ENCODE data around the gene DDX51.
"Not testable (repeated sequence)": the region's sequence is repeated elsewhere in the genome, so short reads cannot be mapped to it uniquely, and the experiment has no call there.

DDX51 gene

DNA sequence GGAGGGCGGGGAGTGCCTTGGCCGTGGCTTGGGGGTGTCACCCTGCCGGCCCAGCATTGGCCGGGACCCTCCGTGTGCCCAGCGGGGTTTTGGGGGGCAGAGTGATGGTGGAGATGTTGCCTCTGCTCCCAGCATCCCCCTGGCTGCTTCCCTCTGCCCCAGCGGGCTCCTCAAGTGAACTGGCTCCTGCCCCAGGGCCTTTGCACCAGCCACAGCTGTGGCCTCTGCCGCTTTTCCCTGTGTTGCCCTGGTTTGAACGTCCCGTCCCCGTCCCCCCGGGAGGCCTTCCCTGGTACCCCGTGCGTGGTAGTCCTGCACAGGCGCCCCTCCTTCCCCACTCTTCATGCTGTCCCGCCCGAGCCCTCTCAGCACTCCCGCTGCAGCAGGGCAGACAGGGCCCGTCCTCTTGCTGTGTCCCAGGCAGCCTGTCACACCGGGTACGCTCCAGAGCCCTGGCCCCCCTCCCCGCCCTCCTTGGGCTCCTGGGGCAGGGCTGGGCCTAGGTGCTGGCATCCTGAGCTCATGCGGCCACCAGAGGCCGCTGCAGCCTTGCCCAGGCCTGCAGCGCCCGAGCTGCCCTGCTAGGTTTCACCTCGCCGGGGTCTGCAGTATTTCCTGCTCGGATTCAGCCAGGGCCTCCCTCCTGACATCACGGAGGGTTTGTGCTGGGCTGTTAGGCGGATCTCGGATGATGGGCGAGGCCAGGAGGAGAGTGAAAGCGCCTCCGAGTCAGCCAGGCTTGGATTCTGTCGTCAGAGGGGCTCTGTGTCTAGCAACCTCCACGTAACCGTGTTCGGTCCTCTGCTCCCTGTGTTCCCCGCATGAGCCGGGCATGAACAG is 9.6 kb upstream of the DDX51 start:
- DNase-seq, result peak; percentile 45

DNA sequence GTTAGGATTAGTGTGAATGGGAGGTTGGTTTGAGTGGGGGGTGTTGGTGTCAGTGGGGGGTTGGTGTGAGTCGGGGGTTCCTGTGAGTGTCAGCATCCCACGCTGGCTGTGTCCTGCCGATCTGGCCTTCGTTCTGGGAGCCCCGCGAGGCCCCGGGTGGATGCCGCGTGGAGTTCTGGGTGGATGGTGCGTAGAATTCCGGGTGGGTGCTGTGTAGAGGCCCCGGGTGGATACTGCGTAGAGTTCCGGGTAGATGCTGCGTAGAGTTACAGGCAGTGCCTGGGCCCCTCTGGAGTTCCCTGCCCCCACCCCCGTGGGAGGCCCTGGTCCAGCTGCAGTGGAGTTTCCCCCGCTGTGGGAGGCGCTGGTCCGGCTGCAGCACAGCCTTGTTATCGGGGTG is 8.8 kb upstream of the DDX51 start:
- no peak for DNase-seq

DNA sequence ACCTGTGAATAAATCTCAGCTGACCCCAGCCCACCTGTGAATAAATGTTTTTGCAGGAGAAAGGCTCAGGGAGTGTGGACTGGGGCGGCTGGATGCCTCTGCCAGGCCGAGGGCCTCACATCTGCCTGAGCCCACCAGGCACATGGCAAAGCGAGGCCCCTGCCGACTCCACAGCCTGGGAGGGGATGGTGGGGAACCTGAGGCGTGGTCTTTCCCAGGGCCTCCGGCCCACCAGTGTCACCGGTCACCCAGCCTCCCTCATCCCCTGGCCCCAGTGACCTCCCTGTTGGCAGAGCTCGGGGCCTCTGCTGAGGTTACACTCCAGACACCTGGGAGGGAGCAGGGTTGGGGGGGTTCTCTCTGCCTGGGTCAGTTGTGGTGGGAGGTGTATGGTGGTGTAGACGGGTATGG is 8.3 kb upstream of the DDX51 start:
- no peak for DNase-seq

DNA sequence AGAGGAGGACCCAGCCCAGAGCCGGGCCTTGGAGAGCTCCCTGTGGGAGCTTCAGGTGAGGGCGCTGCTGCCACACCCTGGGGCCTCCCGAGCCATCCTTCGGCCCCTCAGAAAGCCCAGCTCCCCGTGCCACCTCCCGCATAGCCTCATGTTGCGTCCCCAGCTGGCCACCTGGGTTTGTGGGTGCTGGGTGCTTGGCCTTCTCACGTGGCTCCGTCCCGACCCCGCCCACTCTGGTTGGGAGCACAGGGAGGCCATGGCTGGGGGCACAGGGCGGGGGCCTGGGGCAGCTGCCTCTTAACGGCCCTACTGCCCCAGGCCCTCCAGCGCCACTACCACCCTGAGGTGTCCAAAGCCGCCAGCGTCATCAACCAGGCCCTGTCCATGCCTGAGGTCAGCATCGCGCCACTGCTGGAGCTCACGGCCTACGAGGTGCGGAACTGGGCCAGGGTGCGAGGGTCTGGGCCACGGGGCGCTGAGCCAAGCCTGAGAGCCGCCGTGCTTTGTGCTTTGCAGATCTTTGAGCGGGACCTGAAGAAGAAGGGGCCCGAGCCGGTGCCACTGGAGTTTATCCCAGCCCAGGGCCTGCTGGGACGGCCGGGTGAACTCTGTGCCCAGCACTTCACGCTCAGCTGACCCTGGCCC is 7.8 kb upstream of the DDX51 start:
- no peak for DNase-seq

DNA sequence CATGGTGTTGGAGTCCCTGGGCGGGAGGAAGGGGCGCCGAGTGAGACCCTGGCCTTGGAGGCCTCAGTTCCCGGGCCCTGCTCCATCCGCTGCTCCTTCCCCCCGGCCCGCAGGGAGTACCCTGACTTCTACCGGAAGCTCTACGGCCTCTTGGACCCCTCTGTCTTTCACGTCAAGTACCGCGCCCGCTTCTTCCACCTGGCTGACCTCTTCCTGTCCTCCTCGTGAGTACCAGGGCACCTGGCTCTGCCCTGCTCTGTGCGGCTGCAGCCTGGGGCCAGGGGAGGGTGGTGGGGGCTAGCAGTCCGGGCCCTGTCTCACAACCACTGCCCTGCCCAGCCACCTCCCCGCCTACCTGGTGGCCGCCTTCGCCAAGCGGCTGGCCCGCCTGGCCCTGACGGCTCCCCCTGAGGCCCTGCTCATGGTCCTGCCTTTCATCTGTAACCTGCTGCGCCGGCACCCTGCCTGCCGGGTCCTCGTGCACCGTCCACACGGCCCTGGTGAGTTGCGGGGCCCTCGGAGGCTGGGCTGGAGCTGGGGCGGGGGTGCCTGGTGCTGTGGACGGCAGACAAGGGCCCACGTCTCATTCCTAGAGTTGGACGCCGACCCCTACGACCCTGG is 7.1 kb upstream of the DDX51 start:
- no peak for DNase-seq

DNA sequence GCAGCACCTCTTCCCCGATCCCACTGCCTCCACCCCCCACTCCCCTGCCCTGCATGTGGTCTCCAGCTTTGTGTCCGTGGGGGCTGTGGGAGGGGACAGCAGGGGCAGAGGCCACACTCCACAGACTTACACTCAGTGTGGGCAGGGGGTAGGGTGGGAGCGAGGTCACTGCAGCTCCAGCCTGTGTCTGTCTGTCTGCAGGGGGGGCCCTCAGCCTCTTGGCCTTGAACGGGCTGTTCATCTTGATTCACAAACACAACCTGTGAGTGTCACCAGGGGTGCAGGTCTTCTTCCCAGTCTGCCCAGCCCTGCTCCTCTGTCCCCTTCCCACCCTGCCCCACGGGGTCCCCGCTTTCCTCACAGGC is 6.6 kb upstream of the DDX51 start:
- DNase-seq, result no peak

DNA sequence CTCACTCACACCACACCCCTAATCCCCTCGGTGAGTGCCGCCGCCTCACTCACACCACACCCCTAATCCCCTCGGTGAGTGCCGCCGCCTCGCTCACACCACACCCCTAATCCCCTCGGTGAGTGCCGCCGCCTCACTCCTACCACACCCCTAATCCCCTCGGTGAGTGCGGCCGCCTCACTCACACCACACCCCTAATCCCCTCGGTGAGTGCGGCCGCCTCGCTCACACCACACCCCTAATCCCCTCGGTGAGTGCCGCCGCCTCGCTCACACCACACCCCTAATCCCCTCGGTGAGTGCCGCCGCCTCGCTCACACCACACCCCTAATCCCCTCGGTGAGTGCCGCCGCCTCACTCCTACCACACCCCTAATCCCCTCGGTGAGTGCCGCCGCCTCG is 5.4 kb upstream of the DDX51 start:
- not testable (repeated sequence) for DNase-seq

DNA sequence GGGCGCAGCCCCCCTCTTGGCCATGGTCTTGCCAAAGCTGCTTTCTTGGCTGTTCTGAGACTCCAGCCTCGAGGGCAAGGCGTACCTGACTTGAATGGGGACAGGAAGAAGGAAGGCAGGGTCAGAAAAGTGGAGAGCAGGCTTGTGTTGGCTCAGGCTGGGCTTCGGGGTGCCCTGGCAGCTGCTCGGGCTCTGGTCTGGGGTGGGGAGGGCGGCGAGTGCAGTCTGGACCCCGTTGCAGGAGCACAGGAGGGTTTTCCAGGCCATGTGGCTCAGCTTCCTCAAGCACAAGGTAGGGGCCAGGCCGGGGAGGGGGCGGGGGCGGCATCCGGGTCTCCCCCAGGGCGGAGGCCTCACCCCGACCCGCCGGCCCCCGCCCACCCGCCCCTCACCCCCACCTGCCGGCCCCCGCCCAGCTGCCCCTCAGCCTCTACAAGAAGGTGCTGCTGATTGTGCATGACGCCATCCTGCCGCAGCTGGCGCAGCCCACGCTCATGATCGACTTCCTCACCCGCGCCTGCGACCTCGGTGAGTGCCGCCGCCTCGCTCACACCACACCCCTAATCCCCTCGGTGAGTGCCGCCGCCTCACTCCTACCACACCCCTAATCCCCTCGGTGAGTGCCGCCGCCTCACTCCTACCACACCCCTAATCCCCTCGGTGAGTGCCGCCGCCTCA is 4.4 kb upstream of the DDX51 start:
- DNase-seq, result no peak

DNA sequence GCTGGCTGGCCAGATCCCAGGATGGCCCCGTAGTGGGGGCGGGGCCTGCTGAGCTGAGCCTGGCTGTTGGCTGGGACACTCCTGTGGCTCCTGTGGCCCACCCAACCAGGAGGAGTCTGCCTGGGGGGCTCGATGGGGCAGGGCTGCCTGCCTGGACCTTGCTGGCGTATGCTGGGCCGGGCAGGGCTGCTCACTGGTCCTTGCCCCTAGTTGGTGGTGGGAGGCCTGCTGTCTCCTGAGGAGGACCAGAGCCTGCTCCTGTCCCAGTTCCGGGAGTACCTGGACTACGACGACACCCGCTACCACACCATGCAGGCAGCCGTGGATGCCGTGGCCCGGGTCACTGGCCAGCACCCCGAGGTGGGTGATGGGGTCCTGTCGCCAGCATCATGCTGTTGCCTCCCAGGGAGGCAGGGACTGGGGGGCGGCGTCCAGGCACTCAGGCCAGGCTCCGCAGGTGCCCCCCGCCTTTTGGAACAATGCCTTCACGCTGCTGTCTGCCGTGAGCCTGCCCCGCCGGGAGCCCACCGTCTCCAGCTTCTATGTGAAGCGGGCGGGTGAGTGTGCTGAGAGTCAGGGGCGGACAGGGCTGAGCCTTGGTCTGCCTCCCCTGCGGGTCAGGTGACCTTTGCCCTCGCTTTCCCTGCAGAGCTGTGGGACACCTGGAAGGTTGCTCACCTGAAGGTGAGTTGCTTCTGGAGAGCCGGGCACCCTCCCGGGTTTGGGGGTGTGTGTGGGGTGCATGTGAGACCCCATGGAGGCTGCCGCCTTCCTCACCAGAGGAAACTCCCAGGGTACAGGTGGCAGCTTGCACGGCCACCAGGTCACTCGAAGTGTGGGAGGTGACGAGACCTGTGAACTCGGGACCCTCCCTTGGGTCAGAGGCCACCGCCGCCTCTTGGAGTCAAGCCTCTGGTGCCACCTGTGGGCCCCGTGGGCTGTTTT is 3.6 kb upstream of the DDX51 start:
- DNase-seq, result no peak

DNA sequence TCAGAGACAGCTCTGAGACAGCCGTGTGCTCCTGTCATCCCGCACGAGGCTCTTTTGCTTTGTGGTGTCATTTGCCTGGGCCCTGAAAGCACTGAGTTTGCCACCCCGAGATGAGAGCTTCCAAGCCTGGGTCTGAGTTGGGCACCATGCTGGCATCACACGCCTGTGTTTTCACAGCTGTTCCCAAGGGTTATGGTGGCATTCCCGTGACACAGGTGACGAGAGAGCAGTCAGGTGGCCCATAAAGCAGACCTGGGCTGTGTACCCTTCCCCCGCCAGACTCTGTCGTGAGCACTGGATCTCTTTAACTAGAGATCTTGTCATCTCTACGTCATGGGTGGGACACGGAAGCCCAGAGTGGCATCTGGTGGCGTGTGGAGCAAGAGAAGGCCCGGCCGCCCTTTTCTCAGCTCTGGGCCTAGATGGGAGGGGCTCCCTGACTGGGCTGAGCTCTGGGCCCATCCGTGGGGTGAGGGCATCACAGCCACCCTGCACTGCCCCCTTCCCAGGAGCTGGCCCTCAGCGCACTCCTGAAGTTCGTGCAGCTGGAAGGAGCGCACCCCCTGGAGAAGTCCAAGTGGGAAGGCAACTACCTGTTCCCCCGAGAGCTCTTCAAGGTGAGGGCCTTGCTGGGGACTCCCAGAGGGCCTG is 2.8 kb upstream of the DDX51 start:
- no peak for DNase-seq

DNA sequence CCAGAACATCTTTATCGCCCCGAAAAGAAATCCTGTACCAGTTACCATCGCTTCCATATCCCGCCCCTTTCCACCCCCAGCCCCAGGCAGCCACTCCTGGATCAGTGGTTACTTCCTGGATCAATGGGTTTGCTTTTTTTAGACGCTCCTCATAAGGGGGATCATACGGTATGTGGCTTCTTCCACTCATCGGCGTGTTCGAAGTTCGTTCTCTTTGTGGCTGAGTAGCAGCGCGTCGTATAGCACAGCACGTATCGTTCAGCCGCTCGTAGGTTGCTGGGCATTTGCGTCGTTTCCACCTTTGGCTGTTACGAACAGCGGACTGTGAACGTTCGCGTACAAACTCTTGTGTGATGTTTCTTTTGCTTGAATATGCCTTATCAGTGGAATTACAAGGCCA is 2.0 kb upstream of the DDX51 start:
- no peak for DNase-seq

DNA sequence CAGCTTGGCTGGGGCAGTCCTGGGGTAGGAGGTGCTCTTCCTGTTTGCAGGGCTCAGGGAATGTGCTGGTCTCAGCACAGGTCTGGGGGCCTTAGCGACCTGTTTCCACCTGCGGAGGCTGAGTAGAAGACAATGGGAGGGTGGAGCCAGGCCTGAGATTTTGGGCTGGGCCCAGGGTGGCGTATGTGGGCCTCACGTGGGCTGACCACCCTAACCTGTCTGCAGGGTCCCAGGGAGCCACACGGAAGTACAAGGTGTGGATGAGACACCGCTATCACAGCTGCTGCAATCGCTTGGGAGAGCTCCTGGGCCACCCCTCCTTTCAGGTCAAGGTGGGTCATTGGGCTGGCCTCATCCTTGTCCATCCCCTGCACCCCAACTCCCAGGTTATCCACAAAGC is 1.2 kb upstream of the DDX51 start:
- no peak for DNase-seq

DNA sequence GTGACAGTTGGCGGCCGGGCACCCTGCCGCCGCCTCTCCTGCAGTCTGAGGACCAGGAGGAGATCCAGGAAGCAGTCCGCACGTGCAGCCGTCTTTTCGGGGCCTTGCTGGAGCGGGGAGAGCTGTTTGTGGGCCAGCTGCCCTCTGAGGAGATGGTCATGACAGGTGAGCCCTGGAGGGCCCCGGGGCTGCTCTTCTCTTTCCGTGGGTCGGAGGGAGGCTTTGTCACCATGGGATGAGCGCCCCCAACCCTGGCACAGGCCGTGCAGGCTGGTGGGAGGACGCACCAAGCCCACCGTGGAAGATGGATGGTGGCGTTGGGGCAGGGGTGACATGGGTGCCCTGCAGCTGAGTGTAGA is 670 bp upstream of the DDX51 start:
- DNase-seq, result no peak

DNA sequence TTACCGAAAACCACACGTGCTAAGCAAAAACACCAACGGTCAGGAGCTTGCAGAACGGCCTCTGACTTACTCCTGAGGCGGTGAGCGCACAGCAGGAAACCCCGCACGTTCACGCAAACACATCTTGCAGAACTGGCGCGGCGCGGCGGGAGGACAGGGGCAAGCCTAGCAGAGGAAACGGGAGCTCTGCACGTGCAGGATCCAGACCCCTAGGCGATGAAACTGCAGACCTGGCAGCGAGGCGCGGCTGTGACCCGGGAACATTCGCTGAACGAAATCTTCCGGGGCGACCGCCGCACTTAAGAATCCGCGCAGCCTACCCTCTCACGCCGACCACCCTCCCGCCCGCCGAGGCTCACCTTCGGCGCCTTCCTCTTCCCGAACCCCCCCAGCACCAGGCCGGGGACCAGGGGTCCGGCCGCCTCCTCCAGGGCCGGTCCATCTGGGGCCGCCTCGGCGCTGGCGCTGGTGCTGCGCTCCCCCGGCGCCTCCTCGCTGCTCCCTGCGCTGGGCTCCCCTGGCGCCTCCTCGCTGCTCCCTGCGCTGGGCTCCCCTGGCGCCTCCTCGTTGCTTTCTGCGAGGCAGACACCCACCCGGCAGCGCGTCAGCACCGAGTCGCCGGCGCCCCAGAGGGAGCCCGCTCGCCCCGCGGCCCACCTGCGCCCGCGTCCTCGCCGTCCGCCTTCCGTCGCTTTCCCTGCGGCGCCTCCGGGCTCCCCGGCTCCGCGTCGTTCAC is 615 bp downstream of the DDX51 start:
- no peak for DNase-seq

DNA sequence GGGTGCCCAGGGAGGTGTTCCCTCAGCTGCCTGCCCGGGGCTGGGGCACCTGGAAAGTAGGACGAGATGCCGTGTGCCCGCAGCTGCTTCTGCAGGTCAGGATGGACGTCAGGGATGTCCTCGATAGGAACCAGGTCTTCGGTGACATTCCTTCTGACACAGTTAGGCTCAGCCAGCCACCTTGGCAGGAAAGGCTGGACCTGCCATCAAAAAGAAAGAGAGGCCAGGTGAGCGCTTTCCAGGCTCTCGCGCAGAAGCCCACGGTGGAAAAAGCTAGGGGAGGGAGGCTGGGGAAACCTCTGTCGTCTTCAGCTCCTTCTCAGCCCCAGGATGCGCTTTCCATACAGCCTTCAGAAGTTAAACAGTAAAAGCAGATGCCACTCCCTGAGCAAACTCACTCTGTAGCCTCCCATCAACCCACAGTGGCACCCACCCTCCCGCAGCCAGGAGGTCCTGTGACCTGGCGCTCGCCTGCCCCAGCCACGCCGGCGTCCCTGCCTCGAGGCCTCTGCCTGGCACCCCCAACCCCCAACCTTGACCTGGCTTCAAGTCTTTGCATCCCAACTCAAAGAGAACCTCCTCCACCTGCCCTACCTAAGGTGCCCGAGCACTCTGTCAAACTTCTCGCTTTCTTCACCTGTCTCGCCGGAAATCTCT is 1.3 kb downstream of the DDX51 start:
- DNase-seq, result no peak

DNA sequence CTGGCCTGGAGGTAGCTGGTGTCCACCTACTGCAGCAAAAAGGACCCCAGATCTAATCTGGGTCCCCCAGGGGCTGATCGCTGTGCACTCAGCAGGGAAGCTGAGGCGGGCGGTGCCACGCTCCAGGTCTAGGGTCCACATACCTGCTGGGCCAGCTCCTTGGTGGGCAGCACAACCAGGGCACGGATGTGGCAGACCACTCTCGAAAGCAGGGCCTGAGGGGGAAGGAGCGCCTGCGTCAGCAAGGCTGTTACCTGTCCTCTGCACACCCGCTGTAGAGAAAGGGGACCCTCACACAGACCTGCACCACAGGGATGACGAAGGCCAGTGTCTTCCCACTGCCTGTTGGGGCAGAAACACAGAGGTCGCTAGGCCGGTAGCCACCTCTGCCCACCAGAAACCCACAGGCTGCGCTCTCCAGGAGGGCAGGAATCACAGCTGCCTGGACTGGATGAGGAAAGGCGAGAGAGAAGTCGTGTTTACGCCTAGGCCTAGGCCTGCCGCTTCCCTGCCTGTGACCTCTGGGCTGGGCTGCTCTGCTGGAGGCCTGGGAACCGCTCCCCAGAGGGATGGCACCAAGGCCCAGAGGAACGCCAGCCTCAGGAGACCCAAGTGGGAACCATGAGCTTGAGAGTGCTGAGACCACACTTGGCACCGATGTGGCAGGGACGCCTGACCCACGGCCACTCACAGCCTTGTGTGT is 2.0 kb downstream of the DDX51 start:
- no peak for DNase-seq

DNA sequence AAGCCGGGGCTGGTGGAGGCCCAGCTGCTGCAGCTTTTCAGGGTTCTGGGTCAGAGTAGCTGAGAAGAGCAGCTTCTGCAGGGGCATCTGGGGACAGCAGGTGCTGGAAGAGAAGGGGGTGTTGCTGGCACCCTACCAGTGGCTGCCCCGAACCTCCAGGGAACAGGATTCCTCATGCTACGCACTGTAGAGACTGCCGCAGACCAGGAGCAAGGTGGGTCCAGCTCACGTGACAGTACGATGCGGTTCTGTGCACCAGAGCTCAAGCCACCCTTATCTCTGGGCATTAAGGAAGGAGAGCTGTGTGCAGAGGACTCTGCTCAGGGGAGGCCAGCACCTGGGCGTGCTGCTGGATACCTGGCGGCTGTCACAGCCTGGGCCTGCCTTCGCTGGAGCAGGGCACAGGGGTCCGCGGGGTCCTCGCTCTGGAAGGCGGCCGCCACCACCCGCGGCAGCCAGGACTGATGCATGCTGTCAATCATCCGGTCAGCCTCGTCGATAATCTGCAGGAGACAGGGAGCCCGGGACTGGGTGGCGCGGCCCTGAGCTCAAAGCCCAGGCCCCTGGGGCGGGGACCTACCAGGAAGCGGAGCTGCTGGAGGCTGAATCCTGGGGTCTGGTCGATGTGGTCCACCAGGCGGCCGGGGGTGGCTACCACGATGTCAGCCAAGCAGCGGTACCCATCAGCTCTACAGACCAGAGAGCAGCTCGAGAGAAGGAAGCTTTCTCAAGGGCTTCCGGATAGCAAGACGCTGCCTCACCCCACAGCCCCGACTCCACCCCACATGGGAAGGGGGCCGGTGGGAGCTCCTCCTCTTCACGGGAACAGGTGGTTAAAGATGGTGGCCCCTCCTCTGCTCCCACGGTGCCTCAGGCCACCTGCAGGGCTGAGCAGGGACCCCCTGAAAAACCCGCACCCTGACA is 2.9 kb downstream of the DDX51 start:
- no peak for DNase-seq

DNA sequence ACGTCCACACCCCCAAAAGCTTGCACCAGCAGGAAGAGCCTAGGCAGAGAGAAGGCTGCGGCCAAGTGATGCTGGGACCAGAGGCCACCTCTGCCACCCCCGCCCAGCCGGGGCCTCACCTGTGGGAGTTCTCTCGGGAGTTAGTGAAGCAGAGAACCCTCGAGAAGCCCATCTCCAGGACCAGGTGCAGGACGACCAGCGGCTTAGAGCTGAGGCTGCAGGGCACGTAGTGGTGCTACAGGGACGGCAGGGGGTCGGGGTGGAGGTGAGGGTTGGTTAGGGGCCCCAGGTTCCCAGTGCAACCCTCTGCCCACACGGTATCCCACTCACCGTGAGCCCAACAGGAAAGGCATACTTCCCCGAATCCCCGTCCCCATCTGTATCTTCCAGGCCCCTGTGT is 3.6 kb downstream of the DDX51 start:
- DNase-seq, result no peak

DNA sequence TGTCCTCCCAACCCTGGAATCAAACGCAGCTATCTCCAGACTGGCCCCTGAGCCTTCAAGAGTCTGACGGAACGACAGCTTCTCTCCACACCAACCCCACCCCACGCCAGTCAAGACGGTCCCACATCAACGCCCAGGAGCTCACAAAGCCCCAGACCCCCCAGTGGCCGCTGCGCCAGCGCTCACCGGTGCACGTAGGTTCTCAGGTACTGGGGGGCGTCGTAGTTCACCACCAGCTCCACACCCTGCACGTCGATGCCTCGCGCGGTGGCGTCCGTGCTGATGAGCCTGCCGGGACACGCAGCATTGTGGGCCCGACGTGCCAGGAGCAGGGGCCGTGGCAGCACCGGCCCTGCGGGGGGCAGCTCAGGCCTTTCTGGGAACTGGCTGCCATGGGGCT is 4.2 kb downstream of the DDX51 start:
- no peak for DNase-seq

Measured in activated T-cell treated with anti-CD3 and anti-CD28 coated beads for 4 hours (primary cell).